HepG2 (cell line): ENCODE results near the gene ABTB2. TPM values are rescaled to one million over a fixed set of nuclear protein-coding genes. Genes with fewer than 3 reads are reported as not detected.

Source experiments
- CSRNP2 ChIP-seq: sonication (generic); formaldehyde crosslinking; conservative IDR thresholded peaks from 2 replicates; pipeline ENCODE4 v1.8.0; 2022; ENCODE audit warnings: low read depth, missing genetic modification reagents
- HNRNPH1 ChIP-seq: fragments of 200-400 bp; formaldehyde crosslinking; optimal IDR thresholded peaks from 2 replicates; pipeline ENCODE3; 2017; ENCODE audit warnings: mild to moderate bottlenecking, low read depth, low read length
- ZFP36L2 ChIP-seq: sonication (generic); formaldehyde crosslinking; IDR thresholded peaks from 2 replicates; pipeline ENCODE4 v1.4.0; 2020; ENCODE audit warnings: missing genetic modification reagents
- ZNF142 ChIP-seq: sonication (generic); formaldehyde crosslinking; IDR thresholded peaks from 2 replicates; pipeline ENCODE4 v1.4.0; 2020; ENCODE audit warnings: missing genetic modification reagents
- ZNF17 ChIP-seq: sonication (generic); formaldehyde crosslinking; IDR thresholded peaks from 2 replicates; pipeline ENCODE4 v1.5.0; 2020; ENCODE audit warnings: mild to moderate bottlenecking, missing genetic modification reagents
- ZNF235 ChIP-seq: sonication (generic); formaldehyde crosslinking; IDR thresholded peaks from 2 replicates; pipeline ENCODE4 v1.8.1; 2023; ENCODE audit warnings: mild to moderate bottlenecking, missing genetic modification reagents, borderline replicate concordance
- ZNF3 ChIP-seq: IDR thresholded peaks from 2 replicates; pipeline ENCODE4 v1.7.0; 2017; ENCODE audit warnings: inconsistent platforms
- ZNF574 ChIP-seq: sonication (generic); formaldehyde crosslinking; IDR thresholded peaks from 2 replicates; pipeline ENCODE4 v1.4.0; 2020; ENCODE audit warnings: missing genetic modification reagents
- polyA plus RNA-seq, 8 experiments: library from polyadenylated mRNA; depleted of rRNA in 3 of 8; stranded (reverse) in 7 of 8; unstranded in 1 of 8; fragments of >200 nt; fragmentation: Illumina TruSeq in 4 of 8; extraction: Trizol in 4 of 8; gene quantifications; 2 replicates each; pipeline versions ENCODE4 v1.2.1 to v1.2.3, GENCODE V29; 2011 to 2016; ENCODE audit warnings: low read depth in 4 of 8, missing spikeins in 1 of 8, mixed read lengths in 1 of 8; ENCODE audit not compliant: insufficient read depth in 1 of 8
- total RNA-seq, 5 experiments: library from RNA; depleted of rRNA; stranded (reverse); fragments of >200 nt; fragmentation: Illumina TruSeq; extraction: Trizol; gene quantifications; 2 replicates each; pipeline ENCODE4 v1.2.3, GENCODE V29; 2016; ENCODE audit warnings: low read depth in 1 of 5
- TF ChIP-seq, protein P1 (sequence below): IDR thresholded peaks from 2 replicates; pipeline ENCODE4 v1.6.1; 2016; ENCODE audit warnings: mild to moderate bottlenecking, missing biosample characterization, missing genetic modification reagents
- TF ChIP-seq, protein P2 (sequence below): sonication (generic); formaldehyde crosslinking; IDR thresholded peaks from 2 replicates; pipeline ENCODE4 v1.9.0; 2021; ENCODE audit warnings: missing genetic modification reagents, borderline replicate concordance
- TF ChIP-seq, protein P3 (sequence below): sonication (generic); formaldehyde crosslinking; IDR thresholded peaks from 2 replicates; pipeline ENCODE4 v1.5.1; 2020; ENCODE audit warnings: missing genetic modification reagents, mild to moderate bottlenecking, borderline replicate concordance
- TF ChIP-seq, protein P4 (sequence below): sonication (generic); formaldehyde crosslinking; IDR thresholded peaks from 2 replicates; pipeline ENCODE4 v1.5.0; 2020; ENCODE audit warnings: mild to moderate bottlenecking, missing genetic modification reagents

ABTB2 gene
- total and polyA plus RNA-seq, 2 of the 13 experiments (the other 11 are each of a cell fraction or from before 2014, with no cell fraction given) = 5.1 to 15.4 TPM

DNA sequence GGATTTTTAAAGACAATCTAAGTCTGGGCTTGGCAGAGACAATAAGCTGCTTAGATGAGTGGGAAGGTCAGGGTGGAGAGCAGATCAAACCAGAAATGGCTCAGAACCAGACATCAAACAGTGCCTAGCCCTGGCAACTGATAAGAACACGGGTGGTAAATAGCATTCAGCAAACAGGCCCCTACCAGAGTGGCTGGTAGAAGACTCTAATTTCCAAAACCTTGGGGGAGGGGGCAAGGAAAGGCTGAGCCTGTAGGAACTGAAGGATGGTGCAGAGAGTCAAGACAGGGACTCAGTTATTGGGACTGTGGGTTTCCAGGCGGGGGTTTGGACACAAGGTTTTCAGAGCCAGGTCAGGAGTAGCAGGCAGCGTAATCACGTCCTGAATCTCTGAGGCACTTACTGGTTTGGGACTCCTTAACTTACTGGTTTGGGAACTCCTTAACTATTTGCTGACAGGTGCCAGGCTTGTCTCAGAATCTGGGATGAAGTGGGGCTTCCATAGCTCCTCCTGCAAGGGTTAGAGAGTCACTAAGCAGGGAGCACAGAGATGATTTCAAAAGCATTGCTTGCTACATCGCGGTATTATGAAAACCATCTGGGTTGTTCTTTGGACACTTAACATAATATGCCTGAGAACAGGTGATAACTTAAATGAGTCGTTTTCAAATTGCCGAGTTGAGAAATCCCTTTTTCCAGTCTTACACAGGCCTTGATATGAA, 5.7 kb upstream of the ABTB2 start (continued):
- TF ChIP-seq ZNF574 (CRISPR knock-in tag) = no peak
- TF ChIP-seq, protein P1, sequence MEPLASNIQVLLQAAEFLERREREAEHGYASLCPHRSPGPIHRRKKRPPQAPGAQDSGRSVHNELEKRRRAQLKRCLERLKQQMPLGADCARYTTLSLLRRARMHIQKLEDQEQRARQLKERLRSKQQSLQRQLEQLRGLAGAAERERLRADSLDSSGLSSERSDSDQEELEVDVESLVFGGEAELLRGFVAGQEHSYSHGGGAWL (CRISPR knock-in tag) = no peak
- TF ChIP-seq, protein P2, sequence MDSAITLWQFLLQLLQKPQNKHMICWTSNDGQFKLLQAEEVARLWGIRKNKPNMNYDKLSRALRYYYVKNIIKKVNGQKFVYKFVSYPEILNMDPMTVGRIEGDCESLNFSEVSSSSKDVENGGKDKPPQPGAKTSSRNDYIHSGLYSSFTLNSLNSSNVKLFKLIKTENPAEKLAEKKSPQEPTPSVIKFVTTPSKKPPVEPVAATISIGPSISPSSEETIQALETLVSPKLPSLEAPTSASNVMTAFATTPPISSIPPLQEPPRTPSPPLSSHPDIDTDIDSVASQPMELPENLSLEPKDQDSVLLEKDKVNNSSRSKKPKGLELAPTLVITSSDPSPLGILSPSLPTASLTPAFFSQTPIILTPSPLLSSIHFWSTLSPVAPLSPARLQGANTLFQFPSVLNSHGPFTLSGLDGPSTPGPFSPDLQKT (CRISPR knock-in tag) = no peak
- TF ChIP-seq ZNF142 (CRISPR knock-in tag) = no peak
- TF ChIP-seq ZNF235 (CRISPR knock-in tag) = no peak
- TF ChIP-seq, protein P3, sequence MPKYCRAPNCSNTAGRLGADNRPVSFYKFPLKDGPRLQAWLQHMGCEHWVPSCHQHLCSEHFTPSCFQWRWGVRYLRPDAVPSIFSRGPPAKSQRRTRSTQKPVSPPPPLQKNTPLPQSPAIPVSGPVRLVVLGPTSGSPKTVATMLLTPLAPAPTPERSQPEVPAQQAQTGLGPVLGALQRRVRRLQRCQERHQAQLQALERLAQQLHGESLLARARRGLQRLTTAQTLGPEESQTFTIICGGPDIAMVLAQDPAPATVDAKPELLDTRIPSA (CRISPR knock-in tag) = no peak
- TF ChIP-seq ZFP36L2 = no peak
- TF ChIP-seq CSRNP2 (CRISPR knock-in tag) = no peak
- no peak for TF ChIP-seq HNRNPH1
- TF ChIP-seq, protein P4, sequence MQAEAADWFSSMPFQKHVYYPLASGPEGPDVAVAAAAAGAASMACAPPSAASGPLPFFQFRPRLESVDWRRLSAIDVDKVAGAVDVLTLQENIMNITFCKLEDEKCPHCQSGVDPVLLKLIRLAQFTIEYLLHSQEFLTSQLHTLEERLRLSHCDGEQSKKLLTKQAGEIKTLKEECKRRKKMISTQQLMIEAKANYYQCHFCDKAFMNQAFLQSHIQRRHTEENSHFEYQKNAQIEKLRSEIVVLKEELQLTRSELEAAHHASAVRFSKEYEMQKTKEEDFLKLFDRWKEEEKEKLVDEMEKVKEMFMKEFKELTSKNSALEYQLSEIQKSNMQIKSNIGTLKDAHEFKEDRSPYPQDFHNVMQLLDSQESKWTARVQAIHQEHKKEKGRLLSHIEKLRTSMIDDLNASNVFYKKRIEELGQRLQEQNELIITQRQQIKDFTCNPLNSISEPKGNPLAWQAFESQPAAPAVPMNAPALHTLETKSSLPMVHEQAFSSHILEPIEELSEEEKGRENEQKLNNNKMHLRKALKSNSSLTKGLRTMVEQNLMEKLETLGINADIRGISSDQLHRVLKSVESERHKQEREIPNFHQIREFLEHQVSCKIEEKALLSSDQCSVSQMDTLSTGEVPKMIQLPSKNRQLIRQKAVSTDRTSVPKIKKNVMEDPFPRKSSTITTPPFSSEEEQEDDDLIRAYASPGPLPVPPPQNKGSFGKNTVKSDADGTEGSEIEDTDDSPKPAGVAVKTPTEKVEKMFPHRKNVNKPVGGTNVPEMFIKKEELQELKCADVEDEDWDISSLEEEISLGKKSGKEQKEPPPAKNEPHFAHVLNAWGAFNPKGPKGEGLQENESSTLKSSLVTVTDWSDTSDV (CRISPR knock-in tag) = no peak
- TF ChIP-seq ZNF3 (CRISPR knock-in tag) = no peak
- TF ChIP-seq ZNF17 (CRISPR knock-in tag) = no peak
